ENCODE data around the gene STK24. TPM values are rescaled to one million over a fixed set of nuclear protein-coding genes. Genes with fewer than 3 reads are reported as not detected.

The STK24 gene
- total and polyA plus RNA-seq, 5 donors = 44.9 to 66.9 (median 62.2) TPM

GRCh38 chr13:98520674-98521449 is 56.0 kb downstream of the STK24 start:
- no peak for DNase-seq
- H3K9me3 ChIP-seq (ENCODE audit: control insufficient read depth, low read length) = no peaks in the 10 kb centered on the region
- H3K27me3 ChIP-seq (ENCODE audit: control insufficient read depth, insufficient read depth) = no peaks in the 10 kb centered on the region
- intact Hi-C loops (cut with DNase I) = no loop called here
- peaks cover 22% of the 10 kb centered on the region for H3K4me1 ChIP-seq (ENCODE audit: control insufficient read depth, insufficient read depth, low read length)
- WGBS = 94% methylated on average over 18 of the region's 18 CpGs
- H3K4me3 ChIP-seq (ENCODE audit: low read length) = no peak overlapping the region
- H3K27ac ChIP-seq (ENCODE audit: low read length) = no peak overlapping the region
- ATAC-seq = no peak

DNA sequence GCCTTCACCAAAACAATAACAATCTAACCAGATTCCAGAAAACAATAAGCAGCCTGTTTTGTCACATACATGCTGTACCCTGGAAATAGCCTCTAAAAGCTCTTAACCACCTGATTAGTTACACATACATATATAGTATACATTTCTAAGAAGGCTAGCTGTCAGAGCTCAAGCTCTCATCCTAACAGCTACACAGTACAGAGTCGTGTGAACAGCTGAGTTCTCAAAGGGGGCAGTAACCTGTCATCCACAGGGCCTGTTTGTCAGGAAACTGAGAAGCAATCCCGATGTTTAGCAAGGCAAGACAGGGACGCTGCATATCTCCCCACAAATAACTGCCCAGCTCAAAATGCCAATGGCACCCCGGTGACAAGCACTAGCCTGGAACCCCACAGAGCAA is 56.9 kb downstream of the STK24 start:
- WGBS = 54% methylated on average over 4 of the region's 4 CpGs
- peaks cover 17% of the 10 kb centered on the region for H3K4me1 ChIP-seq (ENCODE audit: control insufficient read depth, insufficient read depth, low read length)
- DNase-seq (no peak), ATAC-seq (no peak)
- H3K27me3 ChIP-seq (ENCODE audit: control insufficient read depth, insufficient read depth) = no peaks in the 10 kb centered on the region
- intact Hi-C loops (cut with DNase I) = no loop called here
- H3K9me3 ChIP-seq (ENCODE audit: control insufficient read depth, low read length) = no peaks in the 10 kb centered on the region
- no peak overlapping the region for H3K27ac ChIP-seq (ENCODE audit: low read length)
- no peak overlapping the region for H3K4me3 ChIP-seq (ENCODE audit: low read length)

GRCh38 chr13:98517576-98518310 is 59.2 kb downstream of the STK24 start:
- no peak for ATAC-seq
- WGBS = 86% methylated on average over 6 of the region's 6 CpGs

GRCh38 chr13:98515818-98516465 is 61.0 kb downstream of the STK24 start:
- H3K4me1 ChIP-seq (ENCODE audit: control insufficient read depth, insufficient read depth, low read length) = no peaks in the 10 kb centered on the region
- intact Hi-C loops (cut with DNase I) = no loop called here
- H3K27me3 ChIP-seq (ENCODE audit: control insufficient read depth, insufficient read depth) = no peaks in the 10 kb centered on the region
- no peak overlapping the region for H3K4me3 ChIP-seq (ENCODE audit: low read length)
- ATAC-seq = no peak
- WGBS = 74% methylated on average over 4 of the region's 4 CpGs
- no peak overlapping the region for H3K27ac ChIP-seq (ENCODE audit: low read length)
- no peaks in the 10 kb centered on the region for H3K9me3 ChIP-seq (ENCODE audit: control insufficient read depth, low read length)
- DNase-seq = no peak

More at GRCh38 chr13:98517576-98518310, 59.2 kb downstream of the STK24 start:
- DNase-seq = no peak
- Histone ChIP-seq H3K4me3 (ENCODE audit: low read length) (no peak overlapping the region), H3K27ac (ENCODE audit: low read length) (no peak overlapping the region), H3K4me1 (ENCODE audit: control insufficient read depth, insufficient read depth, low read length) (peaks cover 9% of the 10 kb centered on the region), H3K27me3 (ENCODE audit: control insufficient read depth, insufficient read depth) (no peaks in the 10 kb centered on the region), H3K9me3 (ENCODE audit: control insufficient read depth, low read length) (no peaks in the 10 kb centered on the region)
- intact Hi-C loops (cut with DNase I) = no loop called here

GRCh38 chr13:98514288-98514687 is 62.6 kb downstream of the STK24 start:
- intact Hi-C loops (cut with DNase I) = no loop called here
- ATAC-seq = no peak
- no peak overlapping the region for H3K4me3 ChIP-seq (ENCODE audit: low read length)
- no peak overlapping the region for H3K27ac ChIP-seq (ENCODE audit: low read length)
- WGBS = 90% methylated on average over 1 of the region's 1 CpG
- no peaks in the 10 kb centered on the region for H3K9me3 ChIP-seq (ENCODE audit: control insufficient read depth, low read length)
- H3K4me1 ChIP-seq (ENCODE audit: control insufficient read depth, insufficient read depth, low read length) = peaks cover 6% of the 10 kb centered on the region
- H3K27me3 ChIP-seq (ENCODE audit: control insufficient read depth, insufficient read depth) = no peaks in the 10 kb centered on the region
- no peak for DNase-seq

DNA sequence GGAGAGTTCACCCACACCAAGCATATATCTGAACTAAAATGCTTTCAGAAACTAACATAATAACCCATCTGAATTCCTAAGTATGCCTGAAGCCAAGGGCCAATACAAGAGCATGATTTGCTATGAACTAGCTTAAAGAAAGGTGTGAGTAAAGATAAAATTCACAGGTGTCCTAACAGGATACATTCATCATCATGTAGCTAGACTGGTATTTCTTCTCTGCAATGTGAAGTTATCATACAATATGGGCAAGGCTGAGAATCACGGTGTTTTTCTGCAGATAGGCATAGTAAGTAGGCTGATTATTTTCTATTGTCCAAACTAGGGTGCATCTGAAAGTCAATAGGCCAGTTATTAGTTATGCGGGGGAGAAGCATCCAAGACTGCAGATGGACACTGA is 63.1 kb downstream of the STK24 start:
- no peak for ATAC-seq
- WGBS = 84% methylated on average over 2 of the region's 2 CpGs
- H3K4me1 ChIP-seq (ENCODE audit: control insufficient read depth, insufficient read depth, low read length) = peaks cover 6% of the 10 kb centered on the region

DNA sequence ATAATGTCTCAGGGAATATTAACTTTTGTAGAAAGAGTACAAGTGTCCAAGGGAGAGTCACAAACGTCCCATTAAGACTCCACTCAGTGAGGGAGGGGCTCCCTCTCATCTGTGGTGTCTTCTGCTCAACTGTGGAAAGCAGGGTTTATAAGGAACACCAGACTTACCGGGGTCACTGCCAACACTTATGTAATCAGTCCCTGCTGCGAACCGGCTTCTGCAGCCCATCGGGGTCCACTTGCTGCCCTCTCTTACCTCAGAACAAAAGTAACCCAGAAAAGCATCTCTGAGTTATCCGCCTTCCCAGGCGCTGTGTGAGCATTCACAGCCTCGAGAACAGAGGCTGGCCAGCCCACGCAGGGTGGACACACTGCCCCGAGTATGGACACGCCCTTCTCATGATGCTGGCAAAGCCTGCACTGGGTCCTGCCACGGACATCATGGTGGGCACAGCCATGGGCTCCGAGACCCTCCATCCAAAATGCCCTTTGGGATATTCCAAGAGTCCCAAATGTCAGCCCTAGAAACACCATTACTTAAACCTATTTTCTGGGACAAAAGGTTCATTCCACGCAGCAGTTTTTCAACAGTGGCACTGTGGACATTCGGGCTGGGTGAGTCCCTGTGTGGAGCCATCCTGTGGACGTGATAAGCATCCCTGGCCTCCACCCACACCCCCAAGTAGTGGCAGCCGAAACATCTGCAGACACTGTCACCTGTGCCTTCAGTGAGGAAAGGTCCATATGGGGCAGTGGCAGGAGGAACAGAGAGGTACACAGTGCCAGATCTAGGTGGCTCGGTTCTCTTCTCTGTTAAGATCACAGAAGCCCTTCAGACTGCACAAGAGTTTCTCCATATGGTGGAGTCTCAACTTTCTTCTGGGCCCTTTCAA is 63.9 kb downstream of the STK24 start:
- 79% methylated on average over 18 of the region's 18 CpGs for WGBS
- peak in 1 of 2 donors; percentile 22 for ATAC-seq
- Histone ChIP-seq H3K4me1 (ENCODE audit: control insufficient read depth, insufficient read depth, low read length) (peaks cover 9% of the 10 kb centered on the region), H3K4me3 (ENCODE audit: low read length) (no peak overlapping the region), H3K9me3 (ENCODE audit: control insufficient read depth, low read length) (no peaks in the 10 kb centered on the region), H3K27ac (ENCODE audit: low read length) (no peak overlapping the region), H3K27me3 (ENCODE audit: control insufficient read depth, insufficient read depth) (no peaks in the 10 kb centered on the region)
- DNase-seq = no peak
- intact Hi-C loops (cut with DNase I) = no loop called here

More for the DNA sequence above, 63.1 kb downstream of the STK24 start:
- DNase-seq = no peak
- intact Hi-C loops (cut with DNase I) = no loop called here
- H3K4me3 ChIP-seq (ENCODE audit: low read length) = no peak overlapping the region
- H3K9me3 ChIP-seq (ENCODE audit: control insufficient read depth, low read length) = no peaks in the 10 kb centered on the region
- H3K27ac ChIP-seq (ENCODE audit: low read length) = no peak overlapping the region
- no peaks in the 10 kb centered on the region for H3K27me3 ChIP-seq (ENCODE audit: control insufficient read depth, insufficient read depth)

DNA sequence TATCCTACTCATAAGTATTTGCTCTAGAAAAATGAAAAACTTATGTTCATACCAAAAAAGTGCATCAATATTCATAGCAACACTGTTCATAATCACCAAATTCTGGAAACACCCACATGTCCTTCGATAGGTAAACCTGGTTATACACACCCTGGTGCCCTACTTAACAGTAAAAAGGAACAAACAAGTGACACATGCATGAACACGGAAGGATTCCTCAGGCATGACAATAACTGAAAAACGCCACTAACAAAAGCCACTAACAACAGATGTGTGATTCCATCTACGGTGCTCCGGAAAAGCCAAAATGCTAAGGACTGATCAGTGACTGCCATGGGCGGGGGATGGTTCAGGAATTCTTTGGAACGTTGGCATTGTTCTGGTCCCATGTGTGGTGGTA is 65.5 kb downstream of the STK24 start:
- H3K9me3 ChIP-seq (ENCODE audit: control insufficient read depth, low read length) = no peaks in the 10 kb centered on the region
- DNase-seq (no peak), ATAC-seq (no peak)
- no peak overlapping the region for H3K4me3 ChIP-seq (ENCODE audit: low read length)
- intact Hi-C loops (cut with DNase I) = no loop called here
- H3K4me1 ChIP-seq (ENCODE audit: control insufficient read depth, insufficient read depth, low read length) = peaks cover 22% of the 10 kb centered on the region
- no peaks in the 10 kb centered on the region for H3K27me3 ChIP-seq (ENCODE audit: control insufficient read depth, insufficient read depth)
- H3K27ac ChIP-seq (ENCODE audit: low read length) = no peak overlapping the region
- WGBS = 95% methylated on average over 7 of the region's 7 CpGs

- ATAC-seq = no peak
- Histone ChIP-seq H3K27ac (ENCODE audit: low read length) (no peak overlapping the region), H3K9me3 (ENCODE audit: control insufficient read depth, low read length) (no peaks in the 10 kb centered on the region), H3K4me3 (ENCODE audit: low read length) (no peak overlapping the region), H3K27me3 (ENCODE audit: control insufficient read depth, insufficient read depth) (no peaks in the 10 kb centered on the region), H3K4me1 (ENCODE audit: control insufficient read depth, insufficient read depth, low read length) (peaks cover 27% of the 10 kb centered on the region)
- DNase-seq = no peak
- 95% methylated on average over 7 of the region's 7 CpGs for WGBS
- intact Hi-C loops (cut with DNase I) = no loop called here
Measured at GRCh38 chr13:98510156-98510509, 66.8 kb downstream of the STK24 start.

GRCh38 chr13:98509271-98510155 is 67.4 kb downstream of the STK24 start:
- ATAC-seq (peak; percentile 82 to 88), DNase-seq (peak in 2 of 3 donors; percentile 84 to 86)
- 55% methylated on average over 10 of the region's 10 CpGs for WGBS
- Histone ChIP-seq H3K27ac (ENCODE audit: low read length) (peak overlapping the region; percentile 81), H3K27me3 (ENCODE audit: control insufficient read depth, insufficient read depth) (no peaks in the 10 kb centered on the region), H3K4me3 (ENCODE audit: low read length) (no peak overlapping the region), H3K9me3 (ENCODE audit: control insufficient read depth, low read length) (no peaks in the 10 kb centered on the region), H3K4me1 (ENCODE audit: control insufficient read depth, insufficient read depth, low read length) (peaks cover 30% of the 10 kb centered on the region)
- intact Hi-C loops (cut with DNase I) = loop anchor here in 1 of 4 donors (10.0 kb wide), 1 partner anchor 55 kb away; no protein-coding TSS in a partner anchor
